GM15510 (cell line): ENCODE data around the gene DPP7.

Source experiments
- POLR2A ChIP-seq: IDR thresholded peaks from 3 replicates; pipeline ENCODE4 v1.6.1; 2011; ENCODE audit warnings: borderline replicate concordance; ENCODE audit not compliant: insufficient read length; ENCODE audit errors: extremely low read depth

The DPP7 gene

GRCh38 chr9:137139468-137140150, 25.1 kb upstream of the DPP7 start:
- no peak for TF ChIP-seq POLR2A

GRCh38 chr9:137138722-137139467, 24.4 kb upstream of the DPP7 start, which contains the start of gene GRIN1:
Gene GRIN1 (plus strand): TSS chr9:137139154. CDS start chr9:137139487, 333 bp downstream.
- TF ChIP-seq POLR2A, result no peak

- TF ChIP-seq POLR2A, result no peak
Observed at GRCh38 chr9:137138058-137138721, 23.7 kb upstream of the DPP7 start.

- no peak for TF ChIP-seq POLR2A
Observed at GRCh38 chr9:137136881-137137607, 22.5 kb upstream of the DPP7 start.

- no peak for TF ChIP-seq POLR2A
Observed at GRCh38 chr9:137136261-137136880, 21.8 kb upstream of the DPP7 start.

DNA sequence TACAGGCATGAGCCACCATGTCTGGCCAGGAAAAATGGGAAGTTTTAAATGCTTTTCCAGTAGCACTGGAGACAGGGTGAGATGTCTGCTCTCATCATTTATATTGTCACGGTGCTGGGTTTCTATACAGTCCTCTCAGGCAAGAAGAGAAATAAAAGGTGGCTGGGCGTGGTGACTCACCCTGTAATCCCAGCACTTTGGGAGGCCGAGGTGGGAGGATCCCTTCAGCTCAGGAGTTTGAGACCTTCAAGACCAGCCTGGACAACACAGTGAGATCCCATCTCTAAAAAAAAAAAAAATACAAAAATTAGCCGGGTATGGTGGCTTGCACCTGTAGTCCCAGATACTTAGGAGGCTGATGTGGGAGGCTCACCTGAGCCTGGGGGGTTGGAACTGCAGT, 19.7 kb upstream of the DPP7 start:
- TF ChIP-seq POLR2A, result no peak

DNA sequence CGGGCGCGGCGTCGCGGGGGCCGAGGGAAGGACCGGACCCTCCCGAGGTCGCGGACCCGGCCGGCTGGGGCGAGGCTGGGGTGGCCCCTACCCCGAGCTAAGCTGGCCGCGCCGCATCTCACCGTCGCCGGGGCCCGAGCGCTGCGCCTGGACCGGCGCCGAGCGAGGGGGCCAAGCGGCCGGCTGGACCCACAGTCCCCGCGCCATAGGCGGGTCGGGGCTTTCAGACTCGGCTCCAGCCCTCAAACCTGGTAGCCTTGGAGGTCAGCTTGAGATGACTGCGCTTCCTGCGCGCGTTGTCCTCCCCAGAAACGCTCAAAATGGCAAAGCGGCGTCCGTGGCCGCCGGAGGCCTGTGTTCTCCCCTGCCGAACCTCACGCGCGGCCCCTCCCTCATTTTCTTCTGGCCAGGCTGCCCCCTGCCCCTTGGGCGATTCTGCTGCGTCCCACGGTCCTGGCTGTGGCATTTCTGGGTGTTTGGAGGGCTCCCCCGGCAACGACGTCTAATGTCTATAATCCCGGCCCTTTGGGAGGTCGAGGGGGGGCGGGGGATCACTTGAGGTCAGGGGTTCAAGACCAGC, 15.7 kb upstream of the DPP7 start:
- no peak for TF ChIP-seq POLR2A

GRCh38 chr9:137129456-137130175, 15.1 kb upstream of the DPP7 start:
- TF ChIP-seq POLR2A, result peak; percentile 88

- TF ChIP-seq POLR2A, result no peak
Observed at GRCh38 chr9:137128862-137129455, 14.4 kb upstream of the DPP7 start.

DNA sequence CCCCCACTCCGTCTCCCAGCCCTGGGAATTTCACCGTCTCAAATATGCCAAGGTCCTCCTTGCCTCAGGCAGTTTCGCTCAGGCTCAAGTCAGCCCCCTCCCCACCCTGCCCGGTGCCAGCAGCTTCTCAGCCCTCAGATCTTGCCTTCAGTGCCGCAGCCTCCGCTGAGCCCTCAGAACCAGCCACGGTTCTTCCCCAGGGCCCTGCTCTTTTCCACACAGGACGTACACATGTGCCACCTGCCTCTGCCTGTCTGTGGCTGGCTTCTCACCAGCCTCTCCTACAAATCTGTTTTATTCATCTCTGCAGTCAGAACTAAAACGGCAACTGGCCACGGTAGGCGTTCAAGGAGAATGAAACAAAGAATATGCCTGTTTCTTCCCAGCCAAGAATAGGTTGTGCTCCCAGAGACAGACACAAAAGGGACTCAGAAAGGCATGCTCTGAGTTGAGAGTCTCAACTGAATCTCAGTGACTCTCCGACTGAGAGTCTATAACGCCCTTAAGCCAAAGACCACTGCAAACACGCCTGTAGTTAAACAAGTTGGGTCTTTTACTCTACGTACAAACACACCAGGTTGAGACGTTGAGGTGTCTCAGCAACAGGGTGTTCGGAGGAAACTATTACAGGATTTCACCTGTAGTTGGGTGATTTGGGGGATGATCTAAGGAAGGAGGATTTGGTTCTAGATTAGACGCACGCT, 13.8 kb upstream of the DPP7 start:
- no peak for TF ChIP-seq POLR2A

DNA sequence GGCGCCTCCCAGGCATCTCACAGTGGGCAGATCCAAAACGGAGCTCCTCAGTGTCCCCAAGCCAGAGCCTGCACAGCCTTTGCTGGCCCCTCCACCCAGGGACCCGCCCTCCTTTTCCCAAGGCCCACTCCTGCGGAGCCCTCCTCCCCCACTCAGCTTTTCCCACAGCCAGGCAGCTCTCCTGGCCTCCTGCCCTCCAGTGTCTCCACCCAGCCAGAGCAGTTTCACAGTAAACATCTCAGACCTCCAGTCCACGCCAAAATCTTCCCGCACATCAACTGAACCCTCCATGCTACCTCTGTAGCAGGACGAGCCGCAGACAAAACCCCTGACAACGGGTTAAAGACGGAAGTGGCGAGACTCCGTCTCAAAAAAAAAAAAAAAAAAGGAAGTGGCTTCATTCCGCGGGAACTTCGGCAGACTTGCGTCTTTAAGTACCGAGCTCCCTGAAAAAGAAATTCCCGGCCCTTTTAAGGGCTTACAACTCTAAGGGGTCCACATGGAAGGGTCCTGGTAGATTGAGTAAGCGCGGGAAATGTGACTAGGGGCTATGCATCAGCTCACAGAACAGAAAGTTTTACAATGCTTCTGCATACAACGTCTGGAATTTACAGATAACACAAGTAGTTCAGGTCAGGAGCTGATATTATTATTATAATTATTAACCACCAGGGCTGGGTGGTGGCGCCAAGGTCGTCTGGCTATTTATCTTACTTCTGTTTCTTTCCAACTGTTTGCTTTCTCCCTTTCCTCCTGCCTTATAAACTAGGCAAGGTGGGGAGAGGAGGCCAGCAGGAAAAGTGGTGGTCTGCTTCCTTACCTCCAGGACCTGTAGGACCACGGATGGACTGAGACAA, 13.0 kb upstream of the DPP7 start:
- no peak for TF ChIP-seq POLR2A

DNA sequence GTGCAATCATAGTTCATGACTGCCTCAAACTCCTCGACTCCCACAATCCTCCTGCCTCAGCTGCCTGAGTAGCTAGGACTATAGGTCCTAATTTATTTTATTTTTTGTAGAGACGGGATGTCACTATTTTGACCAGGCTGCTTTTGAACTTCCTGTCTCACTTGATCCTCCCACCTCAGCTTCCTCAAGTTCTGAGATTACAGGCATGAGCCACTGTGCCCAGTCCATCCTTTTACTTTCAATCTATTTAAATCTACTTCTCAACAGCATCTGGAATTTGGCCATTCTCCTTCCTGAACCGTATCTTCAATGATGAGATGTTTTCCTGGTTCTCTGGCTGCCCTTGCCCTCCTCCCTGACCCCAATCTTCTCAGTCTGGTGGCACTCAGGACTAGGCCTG, 12.3 kb upstream of the DPP7 start:
- TF ChIP-seq POLR2A, result no peak
